HG02678 (cell line): ENCODE results near the gene GJA4.
"Not testable (repeated sequence)": the region's sequence is repeated elsewhere in the genome, so short reads cannot be mapped to it uniquely, and the experiment has no call there.

Source experiments
- ATAC-seq: cut with Tn5 transposase; IDR thresholded peaks from one replicate; pipeline ENCODE4 v1.9.1; 2021; ENCODE audit warnings: mild to moderate bottlenecking, moderate library complexity; ENCODE audit not compliant: unreplicated experiment

Gene GJA4

DNA sequence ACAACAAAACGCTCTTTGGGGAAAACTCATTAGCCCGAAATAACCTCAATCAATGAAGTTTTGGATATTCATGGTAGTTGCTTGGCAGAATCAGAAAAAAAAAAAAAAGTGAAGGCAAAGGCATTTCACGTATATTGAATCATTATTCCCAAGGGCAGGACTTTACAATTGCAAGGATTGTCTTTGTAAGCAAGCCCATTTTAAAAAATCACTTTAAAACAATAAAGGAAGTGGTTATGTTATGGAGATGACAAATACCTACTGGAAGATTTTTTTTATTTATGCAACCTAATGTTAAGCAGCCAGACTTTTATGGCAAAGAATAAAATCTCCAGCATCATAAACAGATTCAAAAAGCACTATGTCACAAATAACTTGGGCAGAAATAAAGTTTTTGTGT lies 23.9 kb upstream of the GJA4 start:
- ATAC-seq = no peak

DNA sequence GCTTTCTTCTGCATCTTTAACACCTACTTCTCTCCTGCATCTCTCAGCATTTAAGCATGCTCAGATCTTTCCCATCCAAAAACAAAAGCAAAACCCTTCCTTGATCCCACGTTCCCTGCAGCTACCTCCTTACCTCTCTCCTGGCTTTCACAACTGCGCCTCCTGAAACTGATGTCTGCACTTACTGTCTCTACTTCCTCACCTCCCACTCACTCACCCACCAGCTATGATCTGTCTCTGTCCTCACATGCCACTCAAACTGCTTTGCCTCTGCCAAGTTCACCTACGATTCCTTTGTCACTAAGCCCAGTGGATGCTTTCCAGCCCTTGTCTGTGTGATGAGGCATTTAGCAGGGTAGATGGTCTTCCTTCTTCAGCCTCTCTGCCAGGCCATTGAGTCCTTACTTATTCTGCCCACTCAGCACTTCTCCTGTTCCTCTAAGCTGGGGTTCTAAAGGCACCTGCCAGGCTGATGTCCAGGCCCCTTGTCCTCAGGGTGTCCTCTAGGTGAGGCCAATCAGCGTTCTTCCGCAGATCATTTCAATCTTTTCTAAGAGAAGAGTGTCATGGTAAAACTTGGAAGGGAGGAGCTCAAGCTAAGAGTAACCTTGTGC lies 21.8 kb upstream of the GJA4 start:
- no peak for ATAC-seq

DNA sequence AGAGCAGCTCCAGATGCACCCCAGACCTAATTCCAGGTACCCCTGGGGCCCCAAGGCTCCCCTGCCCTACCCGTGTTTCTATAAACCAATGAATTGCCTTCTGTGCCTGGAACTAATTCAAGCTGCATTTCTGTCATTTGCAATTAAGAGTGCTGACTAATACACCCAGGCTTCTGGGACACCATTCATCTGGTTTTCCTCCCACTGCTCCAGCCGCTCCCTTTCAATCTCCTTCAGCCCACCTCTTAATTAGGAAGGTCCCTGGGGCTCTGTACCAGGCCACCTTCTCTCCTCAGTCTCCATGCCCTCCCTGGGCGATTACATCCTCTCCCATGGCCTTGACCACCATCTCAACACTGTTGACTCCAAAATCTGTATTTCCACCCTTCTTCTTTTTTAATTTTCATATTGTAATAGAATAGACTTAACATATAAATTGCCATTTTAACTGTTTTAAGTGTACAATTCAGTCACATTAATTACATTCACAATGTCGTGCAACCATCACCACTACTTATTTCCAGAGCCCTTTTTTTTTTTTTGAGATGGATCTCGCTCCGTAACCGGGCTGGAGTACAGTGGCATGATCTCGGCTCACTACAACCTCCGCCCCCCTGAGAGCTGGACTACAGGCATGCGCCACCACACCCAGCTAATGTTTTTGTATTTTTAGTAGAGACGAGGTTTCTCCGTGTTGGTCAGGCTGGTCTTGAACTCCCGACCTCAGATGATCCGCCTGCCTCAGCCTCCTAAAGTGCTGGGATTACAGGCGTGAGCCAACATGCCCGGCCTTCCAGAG lies 21.0 kb upstream of the GJA4 start:
- ATAC-seq = no peak

DNA sequence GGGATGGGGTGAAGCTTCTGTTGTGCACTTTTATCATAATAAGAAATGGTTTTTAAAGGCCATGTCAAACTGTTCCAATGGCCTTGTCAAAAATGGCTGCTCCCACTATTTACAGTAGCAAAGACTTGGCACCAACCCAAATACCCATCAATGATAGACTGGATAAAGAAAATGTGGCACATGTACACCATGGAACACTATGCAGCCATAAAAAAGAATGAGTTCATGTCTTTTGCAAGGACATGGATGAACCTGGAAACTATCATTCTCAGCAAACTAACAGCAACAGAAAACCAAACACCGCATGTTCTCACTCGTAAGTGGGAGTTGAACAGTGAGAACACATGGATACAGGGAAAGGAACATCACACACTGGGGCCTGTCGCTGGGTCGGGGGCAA lies 19.7 kb upstream of the GJA4 start:
- ATAC-seq = not testable (repeated sequence)

DNA sequence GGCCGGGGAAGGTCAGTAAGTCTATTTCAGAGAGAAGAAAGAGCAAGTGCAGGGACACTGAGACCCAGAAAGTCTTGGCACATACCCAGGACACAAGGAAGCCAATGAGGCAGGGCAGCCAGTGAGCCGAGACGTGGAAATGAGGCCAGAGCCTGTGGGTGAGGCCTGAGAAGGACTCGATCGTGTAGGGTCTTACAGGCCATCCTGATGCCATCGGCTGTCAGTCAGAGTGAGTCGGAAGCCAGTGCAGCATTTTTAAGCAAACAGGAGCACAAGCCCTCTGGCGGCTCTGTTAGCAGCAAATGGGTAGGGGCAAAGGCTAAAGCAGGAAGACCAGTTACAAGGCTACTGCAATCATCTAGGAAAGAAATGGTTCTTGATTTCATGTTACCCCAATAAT lies 17.8 kb upstream of the GJA4 start:
- no peak for ATAC-seq

DNA sequence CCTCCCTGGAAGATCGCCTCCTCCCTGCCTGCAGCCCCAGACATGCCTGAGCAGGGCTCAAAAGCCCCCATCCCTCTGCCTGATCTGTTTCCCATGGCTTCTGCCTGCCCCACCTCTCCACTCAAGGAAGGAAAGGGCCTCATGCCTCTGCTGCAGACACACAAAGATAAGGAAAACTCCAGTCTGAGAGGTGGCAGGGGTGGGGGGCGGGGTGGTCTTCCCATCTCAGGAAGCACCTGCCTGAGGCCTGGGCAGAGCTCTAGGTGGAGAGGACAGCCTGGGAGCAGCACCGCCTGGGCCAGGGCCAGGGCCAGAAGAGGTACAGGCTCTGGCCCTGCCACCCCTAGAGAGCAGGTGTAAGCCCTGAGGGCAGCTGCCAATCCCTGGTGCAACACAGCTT lies 15.9 kb upstream of the GJA4 start:
- no peak for ATAC-seq

DNA sequence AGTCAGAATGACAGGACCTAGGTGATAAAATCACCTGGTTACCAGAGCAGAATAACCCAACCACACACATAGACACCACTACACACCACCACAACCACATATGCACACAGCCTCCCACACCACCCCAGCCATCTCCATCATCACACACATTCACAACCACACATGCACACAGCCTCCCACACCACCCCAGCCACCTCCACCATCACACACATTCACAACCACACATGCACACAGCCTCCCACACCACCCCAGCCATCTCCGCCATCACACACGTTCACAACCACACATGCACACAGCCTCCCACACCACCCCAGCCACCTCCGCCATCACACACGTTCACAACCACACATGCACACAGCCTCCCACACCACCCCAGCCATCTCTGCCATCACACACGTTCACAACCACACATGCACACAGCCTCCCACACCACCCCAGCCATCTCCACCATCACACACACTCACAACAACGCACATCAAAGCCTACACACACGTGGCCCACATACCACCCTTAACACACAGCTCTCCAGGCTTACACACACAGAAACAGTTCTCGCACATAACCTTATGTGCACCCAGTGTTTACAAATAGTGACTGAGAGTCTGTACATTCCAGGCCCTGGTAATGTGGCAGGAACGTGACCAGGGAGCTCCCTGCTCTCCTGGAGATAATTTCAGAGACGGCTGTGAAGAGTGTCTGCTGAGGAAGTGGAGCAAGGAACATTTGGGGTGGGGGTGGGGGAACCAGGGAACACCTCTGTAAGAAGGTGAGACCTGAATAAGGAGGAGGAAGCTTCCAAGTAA lies 15.1 kb upstream of the GJA4 start:
- no peak for ATAC-seq

DNA sequence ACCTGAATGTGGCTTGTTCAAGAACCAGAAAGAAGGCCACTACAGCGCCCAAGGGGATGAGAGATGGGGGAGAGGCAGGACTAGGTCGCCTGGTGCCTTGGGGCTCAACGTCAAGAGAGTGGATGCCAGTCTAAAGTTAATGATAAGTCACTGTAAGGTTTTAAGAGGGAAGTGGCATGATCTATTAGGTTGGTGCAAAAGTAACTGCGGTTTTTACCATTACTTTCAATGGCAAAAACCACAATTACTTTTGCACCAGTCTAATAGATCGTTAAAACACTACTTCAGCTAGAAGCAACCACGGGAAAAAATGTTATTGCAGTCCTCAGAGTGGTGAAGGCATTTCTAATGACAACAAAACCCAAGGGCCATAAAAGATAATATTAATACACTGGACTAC lies 14.4 kb upstream of the GJA4 start:
- no peak for ATAC-seq

DNA sequence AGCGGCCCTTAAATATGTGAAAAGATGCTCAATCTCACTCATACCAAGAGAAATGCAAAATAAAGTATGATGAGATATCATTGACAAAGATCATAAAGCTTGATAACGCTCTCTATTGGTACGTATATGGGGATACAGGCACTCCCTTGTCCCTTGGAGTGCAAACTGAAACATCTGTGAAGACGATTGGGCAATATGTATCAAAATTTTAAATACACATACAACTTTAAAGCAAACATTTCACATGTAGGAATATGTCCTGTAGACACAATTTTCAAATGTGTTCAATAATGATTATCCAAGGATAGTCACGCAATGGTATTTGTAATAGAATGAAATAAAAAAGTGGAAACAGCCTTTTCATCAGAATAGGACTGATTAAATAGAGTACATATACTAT lies 13.8 kb upstream of the GJA4 start:
- ATAC-seq = no peak

DNA sequence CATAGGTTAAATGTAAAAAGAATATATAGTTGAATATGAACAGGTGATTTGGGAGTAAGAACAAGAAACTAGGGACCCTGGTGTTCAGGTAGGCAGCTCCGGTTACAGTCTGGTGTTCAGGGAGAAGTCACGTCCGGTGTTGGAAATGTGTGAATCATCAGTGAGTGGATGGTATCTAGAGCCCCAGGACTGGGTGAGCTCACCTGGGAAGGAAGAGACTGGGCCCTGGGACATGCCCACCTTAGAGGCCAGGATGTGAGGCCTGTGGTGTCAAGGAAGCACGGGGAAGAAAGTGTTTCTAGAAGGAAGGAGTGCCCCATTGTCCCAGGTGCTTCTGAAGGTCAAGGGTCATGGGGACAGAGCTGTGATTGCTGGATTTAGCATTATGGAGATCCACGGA lies 13.3 kb upstream of the GJA4 start:
- no peak for ATAC-seq

DNA sequence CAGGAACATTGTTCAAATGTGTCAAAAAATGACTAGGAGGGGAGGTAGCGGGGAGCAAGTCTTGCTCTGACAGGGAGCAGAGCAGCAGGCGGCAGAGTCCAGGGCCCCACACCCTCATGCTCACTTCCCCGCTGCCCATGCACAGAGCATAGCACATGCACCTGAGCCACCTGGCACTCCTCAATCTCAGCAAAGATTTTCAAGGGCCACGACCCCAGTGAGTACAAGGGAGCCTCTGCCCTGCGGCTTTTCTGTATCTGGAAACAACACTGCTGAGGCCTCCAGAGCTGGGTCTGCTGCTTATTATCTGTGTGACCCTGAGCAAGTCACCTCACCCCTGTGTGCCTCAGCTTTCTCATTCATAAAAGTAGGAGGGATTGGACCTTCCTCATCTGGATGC lies 12.8 kb upstream of the GJA4 start:
- no peak for ATAC-seq

DNA sequence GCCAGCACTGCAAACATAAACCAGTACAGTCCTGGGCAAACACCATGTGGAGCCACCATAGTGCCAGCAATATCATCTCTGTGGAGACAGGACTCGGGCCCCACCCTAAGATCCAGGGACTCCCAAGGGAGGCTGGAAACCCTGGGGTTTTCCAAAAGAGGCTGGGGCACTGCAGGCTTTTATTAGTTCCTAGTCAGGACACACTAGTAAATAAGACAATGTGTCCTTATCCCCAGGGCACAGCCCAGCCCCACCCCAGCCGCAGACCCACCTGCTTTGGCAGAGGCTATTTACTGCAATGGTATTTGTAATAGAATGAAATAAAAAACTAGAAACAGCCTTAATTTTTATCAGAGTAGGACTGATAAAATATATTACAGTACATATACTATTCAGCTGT lies 12.3 kb upstream of the GJA4 start:
- no peak for ATAC-seq

DNA sequence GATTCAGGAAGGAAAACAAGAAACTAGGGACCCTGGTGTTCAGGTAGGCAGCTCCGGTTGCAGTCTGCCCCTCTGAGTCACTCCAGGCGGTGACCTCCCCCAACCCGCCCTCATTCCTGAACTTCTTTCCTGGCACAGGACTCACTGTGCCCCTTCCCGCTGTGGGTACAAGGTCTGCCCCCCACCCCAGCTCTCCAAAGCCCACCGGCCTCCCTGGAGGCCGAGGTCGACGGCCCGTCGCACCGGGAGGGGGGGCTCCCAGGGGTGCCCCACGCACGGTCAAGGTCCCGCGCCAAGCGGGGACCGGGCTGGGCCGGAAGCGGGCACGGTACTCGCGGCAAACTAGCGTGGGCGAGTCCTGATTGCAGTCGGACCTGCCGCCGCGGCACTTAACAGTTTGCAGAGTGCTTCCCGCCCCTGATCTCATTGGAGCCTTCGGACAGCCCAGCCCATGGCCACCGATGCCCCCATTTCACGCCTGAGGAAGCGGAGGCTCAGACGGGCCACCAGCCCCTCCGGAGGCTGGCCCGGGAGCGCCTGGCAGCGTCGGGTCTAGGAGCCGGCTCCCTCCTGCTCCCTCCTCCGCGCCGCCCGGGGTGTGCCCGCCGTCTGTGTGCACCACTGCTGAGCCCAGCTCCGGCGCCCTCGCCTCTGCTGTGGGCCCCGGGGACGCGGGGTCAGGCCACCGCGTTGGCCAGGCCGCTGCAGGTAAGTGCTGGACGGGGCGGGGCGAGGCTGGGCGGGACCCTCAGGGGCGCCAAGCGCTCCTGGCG lies 11.5 kb upstream of the GJA4 start, which contains the start of gene GJB3:
Gene GJB3 (plus strand): TSS at position 144 of the 773 bp plus-strand sequence. CDS start 3,549 bp downstream, outside the sequence.
- ATAC-seq = no peak

DNA sequence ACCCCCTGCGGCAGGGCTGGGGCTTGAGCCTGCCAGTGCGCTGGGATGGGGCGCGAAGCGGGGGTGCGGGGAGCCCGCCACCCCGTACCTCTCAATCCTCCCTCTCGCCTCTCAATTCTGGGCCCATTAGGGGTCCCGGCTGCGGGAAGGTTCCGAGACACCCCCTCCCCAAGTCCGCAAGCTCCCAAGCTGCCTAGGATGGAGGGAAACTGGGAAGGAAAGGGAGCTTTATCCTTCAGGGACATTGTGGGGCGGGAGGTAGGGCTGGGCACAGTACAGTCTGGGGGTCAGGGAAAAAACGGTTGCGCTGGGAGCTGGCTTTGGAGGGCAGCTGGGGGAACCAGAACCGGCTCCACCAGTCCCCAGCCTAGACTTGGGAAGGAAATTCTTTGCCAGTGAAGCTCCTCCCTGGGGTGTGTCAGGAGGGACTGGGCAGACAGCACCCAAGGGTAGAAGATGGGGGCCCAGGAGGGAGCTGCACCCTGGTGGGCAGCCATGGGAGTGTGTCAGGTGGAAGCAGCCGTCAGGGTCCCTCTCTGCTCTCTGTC lies 10.9 kb upstream of the GJA4 start:
- ATAC-seq = no peak

DNA sequence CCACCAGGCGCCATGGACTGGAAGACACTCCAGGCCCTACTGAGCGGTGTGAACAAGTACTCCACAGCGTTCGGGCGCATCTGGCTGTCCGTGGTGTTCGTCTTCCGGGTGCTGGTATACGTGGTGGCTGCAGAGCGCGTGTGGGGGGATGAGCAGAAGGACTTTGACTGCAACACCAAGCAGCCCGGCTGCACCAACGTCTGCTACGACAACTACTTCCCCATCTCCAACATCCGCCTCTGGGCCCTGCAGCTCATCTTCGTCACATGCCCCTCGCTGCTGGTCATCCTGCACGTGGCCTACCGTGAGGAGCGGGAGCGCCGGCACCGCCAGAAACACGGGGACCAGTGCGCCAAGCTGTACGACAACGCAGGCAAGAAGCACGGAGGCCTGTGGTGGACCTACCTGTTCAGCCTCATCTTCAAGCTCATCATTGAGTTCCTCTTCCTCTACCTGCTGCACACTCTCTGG lies 8.0 kb upstream of the GJA4 start:
- ATAC-seq = no peak

DNA sequence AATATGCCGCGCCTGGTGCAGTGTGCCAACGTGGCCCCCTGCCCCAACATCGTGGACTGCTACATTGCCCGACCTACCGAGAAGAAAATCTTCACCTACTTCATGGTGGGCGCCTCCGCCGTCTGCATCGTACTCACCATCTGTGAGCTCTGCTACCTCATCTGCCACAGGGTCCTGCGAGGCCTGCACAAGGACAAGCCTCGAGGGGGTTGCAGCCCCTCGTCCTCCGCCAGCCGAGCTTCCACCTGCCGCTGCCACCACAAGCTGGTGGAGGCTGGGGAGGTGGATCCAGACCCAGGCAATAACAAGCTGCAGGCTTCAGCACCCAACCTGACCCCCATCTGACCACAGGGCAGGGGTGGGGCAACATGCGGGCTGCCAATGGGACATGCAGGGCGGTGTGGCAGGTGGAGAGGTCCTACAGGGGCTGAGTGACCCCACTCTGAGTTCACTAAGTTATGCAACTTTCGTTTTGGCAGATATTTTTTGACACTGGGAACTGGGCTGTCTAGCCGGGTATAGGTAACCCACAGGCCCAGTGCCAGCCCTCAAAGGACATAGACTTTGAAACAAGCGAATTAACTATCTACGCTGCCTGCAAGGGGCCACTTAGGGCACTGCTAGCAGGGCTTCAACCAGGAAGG lies 7.4 kb upstream of the GJA4 start:
- ATAC-seq = no peak

DNA sequence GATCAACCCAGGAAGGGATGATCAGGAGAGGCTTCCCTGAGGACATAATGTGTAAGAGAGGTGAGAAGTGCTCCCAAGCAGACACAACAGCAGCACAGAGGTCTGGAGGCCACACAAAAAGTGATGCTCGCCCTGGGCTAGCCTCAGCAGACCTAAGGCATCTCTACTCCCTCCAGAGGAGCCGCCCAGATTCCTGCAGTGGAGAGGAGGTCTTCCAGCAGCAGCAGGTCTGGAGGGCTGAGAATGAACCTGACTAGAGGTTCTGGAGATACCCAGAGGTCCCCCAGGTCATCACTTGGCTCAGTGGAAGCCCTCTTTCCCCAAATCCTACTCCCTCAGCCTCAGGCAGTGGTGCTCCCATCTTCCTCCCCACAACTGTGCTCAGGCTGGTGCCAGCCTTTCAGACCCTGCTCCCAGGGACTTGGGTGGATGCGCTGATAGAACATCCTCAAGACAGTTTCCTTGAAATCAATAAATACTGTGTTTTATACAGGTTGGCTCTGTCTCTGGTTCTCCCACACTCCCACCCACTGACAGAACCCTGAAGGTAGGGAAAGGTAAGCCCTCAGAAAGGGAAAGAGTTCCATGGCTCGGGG lies 6.8 kb upstream of the GJA4 start:
- ATAC-seq = no peak

DNA sequence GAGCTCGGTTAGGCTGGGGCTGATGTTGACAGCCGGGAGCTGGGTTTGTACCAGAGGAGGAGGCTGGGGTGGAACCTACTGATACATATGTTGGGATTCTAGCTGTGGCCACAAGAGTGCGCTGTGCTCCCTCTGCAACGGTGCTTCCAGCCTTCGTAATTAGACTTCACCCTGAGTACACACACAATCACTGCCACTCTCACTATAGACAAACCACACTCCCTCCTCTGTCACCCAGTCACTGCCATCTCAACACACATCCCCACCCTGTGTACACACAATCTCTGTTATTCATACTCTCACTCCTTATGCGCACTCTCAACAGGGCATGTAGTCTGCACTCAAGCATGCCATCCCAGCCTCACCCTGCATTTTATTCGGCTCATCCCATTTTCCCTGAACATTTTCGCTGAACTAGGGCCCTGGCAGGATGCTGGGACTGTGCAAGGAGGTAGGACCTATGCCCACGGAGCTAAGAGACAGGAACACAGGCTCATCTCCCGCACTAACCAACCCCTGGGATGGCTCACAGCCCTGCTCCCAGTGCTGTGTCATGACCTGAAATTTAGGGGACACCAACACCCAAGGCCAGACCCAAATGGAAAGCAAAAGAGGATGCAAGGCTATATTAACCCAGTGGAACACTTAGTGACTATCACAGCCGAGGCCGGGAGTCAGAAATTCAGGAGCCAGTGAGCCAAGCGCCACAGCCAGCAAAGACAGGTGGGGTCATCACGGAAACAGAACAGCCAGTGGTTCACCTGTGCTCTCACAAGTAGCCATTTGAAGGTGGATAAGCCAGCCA lies 6.1 kb upstream of the GJA4 start:
- ATAC-seq = peak; percentile 51
